Measurements from ENCODE around the gene OR52R1.

- TF ChIP-seq CTCF (IDR thresholded peaks at IDR 0.05), result no peak
- TF ChIP-seq POLR2A (IDR thresholded peaks at IDR 0.05), result no peak
Measured at GRCh38 chr11:4825132-4825531, 21.0 kb upstream of the OR52R1 start.
